Activated T-cell treated with anti-CD3 and anti-CD28 coated beads, Interleukin-2, amount 50 U/mL, for 72 hours (primary cell): ENCODE data around the gene TMEM131. TPM values are rescaled to one million over a fixed set of nuclear protein-coding genes. Genes with fewer than 3 reads are reported as not detected.
A peak's percentile ranks its signal among the peaks of the same experiment; 100 is the strongest.
"Not testable (repeated sequence)": the region's sequence is repeated elsewhere in the genome, so short reads cannot be mapped to it uniquely, and the experiment has no call there.

Source experiments
- ATAC-seq, 2 donors: fragments of 150-1000 bp; cut with Tn5 transposase; replicated peaks in 1 of 2; 2 replicates each; pipeline ENCODE4 v1.10.0; 2021; ENCODE audit warnings: moderate library complexity in 2 of 2, mild to moderate bottlenecking in 1 of 2
- DNase-seq, 2 donors: peaks; one replicate each; pipeline ENCODE4 v3.0.0; 2021 to 2022; ENCODE audit warnings: mixed read lengths in 1 of 2
- H3K27ac Mint-ChIP-seq: one replicate; pipeline ENCODE4 v1.8.0; 2022; ENCODE audit warnings: mild to moderate bottlenecking, moderate library complexity, mixed read lengths
- H3K27me3 Mint-ChIP-seq: one replicate; pipeline ENCODE4 v1.8.0; 2022; ENCODE audit warnings: low read depth, mixed read lengths
- H3K36me3 Mint-ChIP-seq, 2 donors: one replicate each; pipeline ENCODE4 v1.8.0; 2022; ENCODE audit warnings: mixed read lengths in 2 of 2, mild to moderate bottlenecking in 1 of 2; ENCODE audit not compliant: insufficient read depth in 2 of 2
- H3K4me1 Mint-ChIP-seq: one replicate; pipeline ENCODE4 v1.8.0; 2022; ENCODE audit warnings: low read depth, mixed read lengths
- H3K4me3 Mint-ChIP-seq, 2 donors: one replicate each; pipeline ENCODE4 v1.8.0; 2022; ENCODE audit warnings: mild to moderate bottlenecking in 2 of 2, mixed read lengths in 2 of 2, moderate library complexity in 2 of 2
- H3K9me3 Mint-ChIP-seq, 2 donors: one replicate each; pipeline ENCODE4 v1.8.0; 2022; ENCODE audit warnings: mixed read lengths in 2 of 2
- total RNA-seq, 2 donors: library from RNA; stranded (reverse); gene quantifications; one replicate each; pipeline ENCODE4 v1.2.3, GENCODE V29; 2022

The TMEM131 gene
- total RNA-seq, 2 donors from 2014 or later, result 40.3 to 40.5 TPM

DNA sequence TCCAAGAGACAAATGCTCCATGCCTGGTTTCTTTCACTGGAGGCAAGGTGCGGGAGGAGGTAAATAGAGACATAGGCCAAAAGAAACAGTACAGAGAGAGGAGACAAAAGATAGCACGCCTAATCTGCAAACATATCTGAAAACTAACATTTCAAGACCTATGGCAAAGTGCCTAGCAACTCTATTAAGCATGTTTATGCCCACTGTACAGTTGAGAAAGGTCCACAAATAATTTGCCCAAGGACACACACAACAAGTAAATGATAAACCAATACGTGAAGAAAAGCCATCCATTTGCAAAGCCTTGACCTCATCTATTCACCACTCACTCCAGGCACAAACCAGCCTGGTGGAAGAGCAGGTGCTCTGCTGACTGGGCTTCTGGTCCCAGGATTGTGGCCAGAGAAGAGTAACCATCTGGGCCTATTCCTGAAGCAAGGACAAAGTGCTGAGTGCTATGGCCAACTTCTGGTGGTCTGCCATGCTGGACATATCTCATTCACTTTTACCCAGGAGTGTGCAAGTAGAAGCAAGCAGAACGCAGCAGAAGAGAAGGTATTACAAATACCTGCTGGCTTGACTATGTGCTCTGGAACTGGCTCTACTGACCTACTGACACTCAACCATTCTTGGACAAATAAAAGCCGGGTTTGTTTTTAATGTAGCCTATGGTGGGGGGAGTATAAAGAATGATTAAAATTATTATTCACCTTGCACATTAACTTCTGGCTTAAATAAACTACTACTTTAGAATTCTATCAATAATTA lies 25.3 kb downstream of the TMEM131 start:
- Mint-ChIP-seq H3K27ac (no peak overlapping the region), H3K4me1 (peaks cover 43% of the 10 kb centered on the region), H3K36me3 (peaks cover 12 to 23% of the 10 kb centered on the region in 2 donors)

DNA sequence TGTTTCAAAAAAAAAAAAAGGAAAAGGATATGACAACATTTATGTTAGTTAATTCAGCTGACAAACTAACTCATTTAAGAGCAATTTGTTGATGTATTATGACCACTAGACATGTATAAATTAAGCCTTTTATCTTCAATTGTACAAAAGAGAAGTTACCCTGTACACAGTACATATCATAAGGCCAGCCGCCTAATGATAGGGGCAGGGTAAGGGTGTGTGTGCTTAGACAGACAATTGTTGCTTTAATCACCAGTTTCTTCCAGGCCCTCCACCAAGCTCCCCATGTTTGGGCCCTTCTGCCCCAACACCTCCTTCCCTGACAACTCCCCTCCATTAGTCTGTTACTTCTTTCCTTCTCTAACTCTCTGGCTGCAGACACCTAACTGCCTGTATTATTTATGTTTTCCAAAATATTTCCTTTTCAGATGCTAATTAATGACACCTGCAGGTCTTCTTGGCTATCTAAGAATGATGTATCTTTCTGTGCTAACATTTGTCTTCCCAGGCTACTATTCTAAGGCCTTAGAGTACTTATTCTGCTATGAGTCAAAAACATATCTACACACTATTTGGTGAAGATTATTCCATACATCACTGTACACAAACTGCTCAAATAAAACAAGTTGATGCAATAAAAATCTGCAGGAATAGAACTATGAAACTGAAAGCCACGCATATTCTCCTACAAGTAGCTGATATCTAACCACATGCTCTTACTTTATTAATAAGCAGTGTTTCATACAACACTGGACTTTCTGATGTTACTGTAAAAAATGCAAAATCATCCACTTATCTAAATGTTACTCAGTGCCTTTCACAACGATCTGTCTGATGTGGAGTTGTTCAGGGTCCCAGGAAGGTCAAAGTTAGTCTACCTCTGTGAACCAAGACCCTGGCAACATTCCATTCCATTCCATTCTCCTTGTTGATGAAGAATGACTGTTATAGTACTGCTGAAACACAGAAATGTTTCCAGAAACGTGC lies 26.4 kb downstream of the TMEM131 start:
- H3K4me3 Mint-ChIP-seq, result peak overlapping the region in 1 of 2 donors; percentile 9

More for the DNA sequence above, 25.3 kb downstream of the TMEM131 start:
- Mint-ChIP-seq H3K4me3 (no peak overlapping the region), H3K27me3 (no peaks in the 10 kb centered on the region), H3K9me3 (peaks cover 8 to 10% of the 10 kb centered on the region in 2 donors)
- DNase-seq, result no peak
- ATAC-seq, result no peak

DNA sequence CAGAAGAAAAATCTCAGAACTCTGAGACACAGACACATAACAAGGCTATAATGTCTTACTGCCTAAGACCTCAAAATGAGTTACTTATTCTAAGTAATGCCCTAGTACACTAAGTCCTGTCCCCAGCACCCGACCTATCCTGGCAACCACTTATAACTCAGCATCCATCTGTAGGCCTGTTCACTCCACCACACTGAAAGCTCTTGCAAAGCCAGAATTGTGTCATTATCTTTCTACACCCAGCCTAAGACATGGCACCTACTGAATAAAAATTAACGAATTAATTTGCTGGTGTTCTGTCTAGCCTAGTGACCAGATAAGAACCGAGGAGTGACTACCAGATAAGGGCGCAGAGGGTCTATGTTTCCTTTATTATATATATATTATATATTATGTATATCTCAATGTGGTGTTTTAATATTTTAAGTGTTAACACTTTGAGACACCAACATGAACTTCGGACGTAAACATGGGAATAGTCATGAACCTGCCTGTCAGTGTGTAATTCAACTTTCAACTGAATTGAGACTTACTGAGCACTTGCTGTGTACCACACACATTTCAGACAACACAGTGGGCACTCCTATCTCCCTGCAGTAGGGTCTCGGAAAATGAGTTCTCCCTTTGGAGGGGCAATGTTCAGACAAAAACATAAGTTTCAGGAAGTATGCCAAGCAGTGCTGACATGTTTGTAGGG lies 27.7 kb downstream of the TMEM131 start:
- H3K36me3 Mint-ChIP-seq, result peaks cover 3% of the 10 kb centered on the region in 2 donors
- peaks cover 0 to under 1% of the 10 kb centered on the region in 2 donors for H3K9me3 Mint-ChIP-seq
- no peak for ATAC-seq
- no peak overlapping the region for H3K27ac Mint-ChIP-seq
- no peak for DNase-seq
- peaks cover 53% of the 10 kb centered on the region for H3K4me1 Mint-ChIP-seq
- no peak overlapping the region for H3K4me3 Mint-ChIP-seq
- H3K27me3 Mint-ChIP-seq, result no peaks in the 10 kb centered on the region

More for the DNA sequence above, 26.4 kb downstream of the TMEM131 start:
- ATAC-seq (peak; percentile 32 to 49), DNase-seq (no peak)
- peaks cover 45% of the 10 kb centered on the region for H3K4me1 Mint-ChIP-seq
- peak overlapping the region; percentile 43 for H3K27ac Mint-ChIP-seq
- peaks cover 9 to 13% of the 10 kb centered on the region in 2 donors for H3K36me3 Mint-ChIP-seq
- peaks cover 5 to 6% of the 10 kb centered on the region in 2 donors for H3K9me3 Mint-ChIP-seq
- no peaks in the 10 kb centered on the region for H3K27me3 Mint-ChIP-seq

DNA sequence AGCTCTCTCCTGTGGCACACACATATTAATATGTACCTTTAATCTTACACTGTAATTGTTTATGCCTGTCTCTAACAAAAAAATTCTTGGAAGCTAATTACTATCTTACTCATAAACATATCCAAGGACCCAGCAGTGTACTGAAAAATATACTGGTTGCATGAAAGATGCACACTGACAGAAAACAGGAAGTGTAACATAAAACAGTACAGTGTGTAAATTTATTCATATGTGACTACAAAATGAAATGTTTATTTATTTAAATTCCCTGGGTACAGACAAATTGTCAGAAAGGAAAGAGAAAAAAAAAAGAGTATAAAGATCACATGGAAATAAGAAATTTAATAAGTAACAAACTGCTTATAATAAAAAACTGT lies 28.5 kb downstream of the TMEM131 start:
- H3K4me3 Mint-ChIP-seq, result peak overlapping the region in 1 of 2 donors; percentile 10
- ATAC-seq (no peak), DNase-seq (no peak)
- H3K27ac Mint-ChIP-seq, result peak overlapping the region; percentile 56
- no peaks in the 10 kb centered on the region for H3K9me3 Mint-ChIP-seq
- H3K36me3 Mint-ChIP-seq, result peaks cover 3% of the 10 kb centered on the region in 2 donors
- no peaks in the 10 kb centered on the region for H3K27me3 Mint-ChIP-seq
- H3K4me1 Mint-ChIP-seq, result peaks cover 62% of the 10 kb centered on the region

DNA sequence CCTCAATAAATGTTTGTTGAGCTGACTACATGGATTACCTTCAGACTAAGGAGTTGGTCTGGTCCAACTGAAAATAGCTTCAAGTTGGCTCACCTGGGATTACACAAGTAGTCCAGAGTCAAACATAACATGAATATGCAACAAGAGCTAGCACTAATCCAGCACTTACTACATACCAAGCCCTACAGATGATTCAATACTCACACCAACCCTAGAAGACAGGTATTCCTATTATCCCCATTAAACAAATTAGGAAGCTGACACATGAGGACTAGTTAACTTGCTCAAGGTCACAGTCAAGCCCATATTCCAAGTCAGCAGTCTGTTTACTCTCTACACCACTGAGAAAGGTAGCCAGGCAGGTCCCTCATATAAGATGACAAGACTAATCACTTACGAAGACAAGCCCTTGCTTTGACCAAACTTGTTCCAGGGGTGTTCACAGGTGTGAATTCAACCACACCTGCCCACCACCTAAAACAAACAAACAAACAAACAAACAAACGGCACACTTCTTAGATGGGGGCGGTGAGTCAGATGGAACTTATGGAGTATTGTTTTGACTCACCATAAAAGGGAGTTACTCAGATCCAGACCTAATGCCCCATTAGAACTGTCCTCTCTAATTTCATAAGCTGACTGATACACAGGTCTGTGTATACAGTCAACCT lies 29.1 kb downstream of the TMEM131 start:
- Mint-ChIP-seq H3K9me3 (no peaks in the 10 kb centered on the region), H3K27ac (peak overlapping the region; percentile 56), H3K4me1 (peaks cover 65% of the 10 kb centered on the region), H3K4me3 (no peak overlapping the region), H3K27me3 (no peaks in the 10 kb centered on the region), H3K36me3 (no peaks in the 10 kb centered on the region)
- DNase-seq, result no peak
- ATAC-seq, result peak; percentile 30 to 57

DNA sequence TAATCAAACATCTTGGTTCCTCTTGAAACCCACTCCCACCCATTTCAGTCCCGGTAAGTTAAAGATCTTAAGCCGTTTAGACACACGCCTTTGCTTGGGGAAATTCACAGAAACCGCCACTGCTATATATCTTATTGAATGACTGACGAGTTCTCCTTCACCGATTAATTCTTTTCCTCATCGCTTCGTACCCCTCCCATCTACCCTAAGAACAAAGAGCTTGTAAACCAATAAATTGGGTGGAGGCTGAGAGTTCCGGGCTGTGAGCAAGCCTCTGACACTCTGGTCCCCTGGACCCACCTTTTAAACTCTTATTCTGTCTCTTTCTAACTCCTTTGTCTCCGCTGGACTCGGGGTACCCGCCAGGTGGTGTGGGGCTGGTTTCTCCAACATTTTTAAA lies 30.6 kb downstream of the TMEM131 start:
- Mint-ChIP-seq H3K27ac (no peak overlapping the region), H3K4me3 (no peak overlapping the region), H3K27me3 (no peaks in the 10 kb centered on the region), H3K4me1 (peaks cover 63% of the 10 kb centered on the region), H3K36me3 (no peaks in the 10 kb centered on the region), H3K9me3 (no peaks in the 10 kb centered on the region)
- ATAC-seq (no peak), DNase-seq (no peak)

DNA sequence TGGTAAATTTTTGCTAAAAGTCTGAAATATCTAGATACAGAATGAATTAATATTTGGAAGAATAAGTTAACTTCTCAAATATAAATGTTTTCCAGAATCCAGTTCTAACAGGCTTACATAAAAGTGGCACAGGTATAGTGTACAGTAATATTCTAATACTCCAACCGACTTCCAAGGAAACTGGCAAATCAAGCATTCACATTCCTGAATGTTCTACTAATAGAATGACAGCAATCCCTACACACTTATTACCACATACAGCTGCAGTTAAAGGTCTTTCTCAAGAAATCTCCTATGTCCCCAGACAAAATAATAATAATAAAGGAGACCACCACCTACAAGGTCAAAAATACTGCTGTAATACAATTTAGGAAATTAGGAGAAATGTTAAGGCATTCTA lies 31.9 kb downstream of the TMEM131 start:
- ATAC-seq, result no peak
- peaks cover 61% of the 10 kb centered on the region for H3K4me1 Mint-ChIP-seq
- DNase-seq, result no peak

DNA sequence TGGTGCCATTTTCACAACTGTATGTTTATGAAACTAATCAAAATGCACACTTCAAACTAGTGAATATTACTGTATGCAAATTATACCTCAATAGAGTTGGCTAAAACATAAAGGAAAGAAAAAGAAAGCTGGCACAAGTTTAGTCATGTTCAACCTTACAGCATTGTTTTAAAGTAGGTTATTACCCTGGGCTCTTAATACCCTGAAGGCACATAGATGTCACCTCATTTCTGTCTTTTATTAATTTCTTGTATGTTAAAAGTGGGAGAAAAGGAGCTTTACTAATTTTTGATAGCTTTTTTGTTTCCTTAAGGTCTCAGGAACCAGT lies 32.7 kb downstream of the TMEM131 start:
- Mint-ChIP-seq H3K9me3 (no peaks in the 10 kb centered on the region), H3K27ac (peak overlapping the region; percentile 94), H3K4me1 (peaks cover 62% of the 10 kb centered on the region), H3K27me3 (no peaks in the 10 kb centered on the region), H3K36me3 (no peaks in the 10 kb centered on the region), H3K4me3 (peak overlapping the region in 1 of 2 donors; percentile 83)
- no peak for DNase-seq
- peak in 1 of 2 donors; percentile 41 for ATAC-seq

More for the DNA sequence above, 31.9 kb downstream of the TMEM131 start:
- Mint-ChIP-seq H3K4me3 (no peak overlapping the region), H3K27ac (no peak overlapping the region), H3K27me3 (no peaks in the 10 kb centered on the region), H3K9me3 (no peaks in the 10 kb centered on the region), H3K36me3 (no peaks in the 10 kb centered on the region)

DNA sequence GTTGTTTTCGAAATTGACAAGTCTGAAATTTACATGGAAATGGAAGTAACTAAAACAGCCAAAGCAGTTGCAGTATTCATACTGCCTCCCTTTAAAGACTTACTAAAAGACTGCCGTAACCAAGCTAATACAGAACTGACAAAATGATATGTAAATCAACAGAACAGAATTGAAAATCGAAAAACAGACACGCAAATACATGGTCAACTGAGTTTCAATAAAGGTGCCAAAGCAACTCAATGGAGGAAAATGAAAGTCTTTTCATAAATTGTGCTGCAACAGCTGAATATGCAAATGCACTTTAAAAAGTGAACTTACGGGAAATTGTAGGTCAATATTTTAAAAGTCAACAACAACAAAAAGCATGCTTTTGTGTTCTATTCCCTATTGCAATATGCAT lies 34.2 kb downstream of the TMEM131 start:
- ATAC-seq, result no peak
- Mint-ChIP-seq H3K27me3 (no peaks in the 10 kb centered on the region), H3K36me3 (no peaks in the 10 kb centered on the region), H3K4me3 (no peak overlapping the region), H3K4me1 (peaks cover 60% of the 10 kb centered on the region), H3K9me3 (no peaks in the 10 kb centered on the region), H3K27ac (no peak overlapping the region)
- no peak for DNase-seq

DNA sequence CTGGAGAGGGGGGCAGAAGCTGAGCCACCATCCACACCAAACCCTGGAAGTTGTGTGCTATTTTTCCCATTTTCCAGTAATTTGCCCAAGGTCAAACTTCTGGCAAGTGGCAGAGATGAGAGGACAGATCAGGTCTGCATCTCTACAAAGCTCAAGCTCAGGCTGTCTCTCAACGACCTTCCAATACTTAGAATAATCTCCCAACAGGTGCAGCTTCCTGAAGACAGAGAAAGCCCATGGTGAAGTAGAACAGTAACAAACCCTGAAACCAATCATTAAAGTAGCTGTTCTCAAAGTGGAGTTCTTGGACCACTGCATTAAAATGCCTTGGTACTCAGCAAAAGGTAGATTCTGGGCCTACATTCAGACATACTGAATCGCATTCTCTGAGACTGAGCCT lies 37.6 kb downstream of the TMEM131 start:
- Mint-ChIP-seq H3K4me1 (peaks cover 79% of the 10 kb centered on the region), H3K9me3 (no peaks in the 10 kb centered on the region), H3K4me3 (no peak overlapping the region), H3K36me3 (no peaks in the 10 kb centered on the region), H3K27me3 (no peaks in the 10 kb centered on the region), H3K27ac (no peak overlapping the region)
- DNase-seq, result no peak
- ATAC-seq, result no peak

DNA sequence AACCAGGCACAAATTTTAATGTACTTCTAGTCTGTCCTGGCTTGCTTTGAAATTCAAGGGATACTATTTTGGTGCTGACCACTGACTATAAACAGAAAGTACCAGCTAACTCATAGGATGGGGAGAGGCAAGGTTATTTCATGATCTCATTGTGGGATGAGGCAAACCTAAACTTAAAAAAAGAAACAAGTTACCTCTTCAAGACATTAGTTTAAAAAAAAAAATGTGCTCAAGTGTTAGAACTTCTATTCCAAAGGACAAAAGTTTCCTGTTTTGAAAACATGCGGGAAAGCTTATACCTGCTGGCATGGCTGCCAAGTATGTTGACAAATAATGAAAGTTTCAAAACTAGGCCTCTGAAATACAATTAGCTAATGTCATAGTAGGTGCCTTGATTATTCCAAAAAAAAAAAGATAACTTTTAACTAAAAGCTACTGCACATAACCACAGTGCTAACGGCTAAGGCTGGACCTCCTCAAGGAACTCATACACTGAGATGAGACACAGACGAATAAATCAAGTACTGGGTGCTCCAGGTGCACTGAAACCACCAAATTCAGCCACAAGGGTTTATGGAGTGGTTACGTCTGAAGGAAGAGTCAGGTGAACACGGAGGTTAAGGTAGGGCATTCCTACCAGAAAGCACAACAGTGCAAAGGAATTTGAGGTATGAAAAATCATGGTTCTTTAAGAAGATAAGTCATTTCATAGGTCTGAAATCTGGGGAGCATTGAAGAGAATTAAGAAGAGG lies 38.1 kb downstream of the TMEM131 start:
- DNase-seq (no peak), ATAC-seq (no peak)
- H3K4me3 Mint-ChIP-seq, result peak overlapping the region; percentile 6 to 27
- no peaks in the 10 kb centered on the region for H3K36me3 Mint-ChIP-seq
- no peaks in the 10 kb centered on the region for H3K27me3 Mint-ChIP-seq
- no peak overlapping the region for H3K27ac Mint-ChIP-seq
- no peaks in the 10 kb centered on the region for H3K9me3 Mint-ChIP-seq
- peaks cover 76% of the 10 kb centered on the region for H3K4me1 Mint-ChIP-seq

DNA sequence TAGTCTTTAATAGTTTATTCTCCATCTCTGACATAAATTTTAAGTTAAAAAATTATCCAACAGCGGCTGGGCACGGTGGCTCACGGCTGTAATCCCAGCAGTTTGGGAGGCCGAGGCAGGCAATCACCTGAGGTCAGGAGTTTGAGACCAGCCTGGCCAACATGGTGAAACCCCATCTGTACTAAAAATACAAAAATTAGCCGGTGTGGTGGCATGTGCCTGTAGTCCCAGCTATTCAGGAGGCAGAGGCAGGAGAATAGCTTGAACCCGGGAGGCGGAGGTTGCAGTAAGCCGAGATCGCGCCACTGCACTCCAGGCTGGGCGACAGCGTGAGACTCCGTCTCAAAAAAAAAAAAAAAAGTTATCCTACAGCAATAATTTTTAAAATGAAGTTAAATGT lies 39.0 kb downstream of the TMEM131 start:
- H3K27ac Mint-ChIP-seq, H3K4me3 Mint-ChIP-seq, ATAC-seq, DNase-seq, H3K27me3 Mint-ChIP-seq, H3K36me3 Mint-ChIP-seq, H3K9me3 Mint-ChIP-seq: not testable (repeated sequence)
- peaks cover 78% of the 10 kb centered on the region for H3K4me1 Mint-ChIP-seq
